Superior temporal gyrus (tissue), 1 donor: Measurements from ENCODE around the gene LMTK2.

ENCODE experiments used
- DNase-seq: peaks from one replicate; pipeline ENCODE4 v3.0.0-alpha.2; 2016; ENCODE audit errors: extremely low spot score

The LMTK2 gene

DNA sequence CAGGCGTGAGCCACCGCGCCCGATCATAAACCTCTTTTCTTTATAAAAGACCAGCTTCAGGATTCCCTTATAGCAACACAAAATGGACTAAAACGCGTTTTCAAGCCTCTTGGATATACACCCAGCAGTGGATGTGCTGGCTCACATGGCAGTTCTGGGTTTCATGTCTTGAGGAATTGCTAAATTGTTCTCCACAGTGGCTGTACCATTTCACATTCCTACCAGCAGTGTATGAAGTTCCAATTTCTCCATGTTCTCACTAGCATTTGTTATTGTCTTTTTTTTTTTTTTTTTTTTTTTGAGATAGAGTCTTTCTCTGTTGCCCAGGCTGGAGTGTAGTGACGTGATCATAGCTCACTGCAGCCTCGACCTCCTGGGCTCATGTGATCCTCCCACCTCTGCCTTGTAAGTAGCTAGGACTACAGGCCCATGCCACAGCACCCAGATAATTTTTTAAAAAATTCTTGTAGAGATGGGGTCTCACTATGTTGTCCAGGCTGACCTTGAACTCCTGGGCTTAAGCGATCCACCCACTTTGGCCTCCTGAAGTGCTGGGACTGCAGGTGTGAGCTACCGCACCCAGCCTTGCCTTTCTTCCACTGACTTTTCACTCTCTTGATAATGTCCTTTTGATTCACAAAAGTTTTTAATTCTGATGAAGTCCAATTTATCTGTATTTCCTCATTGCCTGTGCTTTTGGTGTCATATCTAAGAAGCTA lies 127.9 kb downstream of the LMTK2 start:
- no peak for DNase-seq

DNA sequence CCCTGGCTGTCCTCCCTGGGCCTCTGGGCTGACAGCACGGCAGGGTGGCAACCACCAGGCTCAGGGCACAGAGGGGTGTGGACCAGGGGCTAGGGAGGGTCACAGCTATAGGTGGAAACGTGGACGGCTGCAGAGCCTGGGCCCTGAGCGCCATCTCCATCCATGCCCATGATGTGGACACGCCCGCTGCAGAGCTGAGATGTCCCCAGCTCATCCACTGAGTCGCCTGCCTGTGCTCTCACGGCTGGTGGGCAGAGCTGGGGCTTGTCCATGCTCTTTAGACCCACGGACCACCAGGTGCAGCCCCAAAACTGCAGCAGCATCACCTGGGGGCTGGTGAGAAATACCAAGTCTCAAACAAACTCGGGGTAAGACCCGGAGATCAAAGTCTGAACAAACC lies 129.2 kb downstream of the LMTK2 start:
- DNase-seq, result no peak

DNA sequence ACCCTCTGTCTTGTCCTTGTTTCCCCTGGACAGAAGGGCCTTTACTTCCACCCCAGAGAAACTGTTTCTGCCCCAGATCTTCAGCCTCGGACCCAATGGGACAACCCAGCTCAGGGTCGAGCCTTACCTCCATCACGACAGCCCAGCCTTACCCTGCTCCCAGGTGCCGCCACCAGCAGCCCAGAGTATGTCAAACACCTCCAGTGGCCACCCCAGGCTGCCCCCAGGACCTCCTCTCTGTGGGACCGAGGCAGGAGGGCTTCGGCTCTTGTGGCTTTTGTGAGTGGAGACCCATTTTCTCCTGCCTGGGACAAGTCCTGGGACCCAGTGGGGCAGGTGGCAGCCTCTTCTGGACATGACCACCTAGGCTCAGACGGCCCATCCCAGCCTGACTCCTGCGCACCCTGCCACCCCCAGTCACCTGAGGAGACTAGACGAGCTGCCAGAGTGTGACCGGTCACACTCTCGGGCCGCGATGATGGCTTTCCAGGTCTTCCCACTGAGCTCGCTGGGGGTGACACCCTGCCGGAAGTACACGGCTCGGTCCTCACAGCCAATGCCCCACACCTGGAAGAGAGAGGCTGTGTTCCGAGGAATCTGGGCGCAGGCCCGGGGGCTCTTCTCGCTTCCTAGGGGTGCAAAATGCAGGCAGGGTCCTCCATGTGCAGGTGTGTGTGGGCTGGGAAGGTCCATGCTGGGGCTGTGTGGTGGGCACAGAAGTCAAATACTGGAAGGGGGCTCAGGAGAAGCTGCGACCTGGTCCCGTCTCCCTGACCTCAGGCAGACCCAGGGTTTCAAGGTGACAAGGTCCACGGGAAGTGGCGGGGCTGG lies 129.9 kb downstream of the LMTK2 start:
- no peak for DNase-seq

DNA sequence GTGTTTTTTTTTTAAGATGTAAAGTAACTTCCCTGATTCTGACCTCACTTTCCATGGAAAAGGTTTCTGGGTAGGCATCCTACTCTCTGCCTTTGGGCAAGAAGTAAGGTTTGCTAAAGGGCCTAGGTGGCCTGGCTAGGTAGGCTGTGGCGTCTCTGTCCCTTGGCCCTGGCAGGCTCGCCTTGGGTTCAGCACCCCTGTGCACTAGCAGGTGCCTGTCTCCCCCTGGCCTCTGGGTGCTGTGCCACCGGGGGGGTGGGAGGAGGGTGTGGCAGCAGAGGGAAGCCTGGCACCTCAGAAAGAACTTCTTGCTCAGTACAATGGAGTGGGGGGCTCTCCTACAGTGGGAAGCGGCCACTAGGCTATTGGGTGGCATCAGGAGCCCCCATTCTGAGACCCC lies 131.4 kb downstream of the LMTK2 start:
- DNase-seq, result no peak

DNA sequence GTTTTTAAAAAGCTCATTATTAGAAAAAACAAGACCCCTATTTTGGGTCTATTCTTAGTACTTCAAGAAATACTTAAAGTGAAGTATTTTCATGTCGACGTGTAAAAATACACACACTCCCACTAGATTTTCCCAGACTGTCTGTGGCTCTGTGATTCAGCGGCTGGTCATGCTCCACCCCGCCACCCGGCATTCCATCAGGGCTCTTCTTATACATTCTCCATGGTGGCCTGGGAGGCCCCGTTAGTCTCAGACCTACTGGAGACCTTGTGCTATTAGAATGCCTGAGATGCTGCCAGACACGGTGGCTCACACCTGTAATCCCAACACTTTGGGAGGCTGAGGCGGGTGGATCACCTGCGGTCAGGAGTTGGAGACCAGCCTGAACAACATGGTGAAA lies 132.3 kb downstream of the LMTK2 start:
- no peak for DNase-seq

DNA sequence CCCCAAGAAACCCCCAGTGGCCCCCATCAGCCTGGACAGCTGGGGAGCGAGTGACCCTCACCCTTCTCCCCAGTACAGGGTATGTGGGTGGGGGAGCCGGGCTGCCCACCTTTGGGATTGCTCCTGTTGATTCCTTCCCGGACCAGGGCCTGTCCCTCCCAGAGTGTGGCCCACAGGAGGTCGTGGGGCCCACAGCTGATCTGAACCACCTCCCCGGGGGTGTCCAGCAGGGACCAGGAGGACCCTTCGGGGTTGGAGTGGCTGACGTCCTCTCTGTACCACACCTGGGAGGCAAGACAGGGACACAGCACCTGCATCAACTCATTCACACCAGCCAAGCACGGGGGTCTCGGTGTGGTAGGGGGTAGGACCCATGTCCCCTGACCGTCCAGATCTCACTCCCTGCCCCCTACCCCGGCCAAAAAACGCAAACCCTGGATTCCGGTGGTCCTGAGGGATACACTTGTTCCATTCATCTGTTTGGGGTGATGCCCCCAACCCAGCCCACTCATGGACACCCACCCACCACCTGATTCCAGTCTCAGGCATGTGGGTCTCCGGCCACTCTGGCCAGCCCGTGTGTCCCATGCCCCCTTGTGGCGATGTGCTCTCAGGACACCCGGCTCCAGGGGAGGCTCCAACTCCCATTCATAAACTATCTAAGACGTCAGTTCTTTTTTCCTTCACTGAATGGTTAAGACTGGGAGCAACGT lies 134.5 kb downstream of the LMTK2 start:
- DNase-seq, result peak; percentile 45

DNA sequence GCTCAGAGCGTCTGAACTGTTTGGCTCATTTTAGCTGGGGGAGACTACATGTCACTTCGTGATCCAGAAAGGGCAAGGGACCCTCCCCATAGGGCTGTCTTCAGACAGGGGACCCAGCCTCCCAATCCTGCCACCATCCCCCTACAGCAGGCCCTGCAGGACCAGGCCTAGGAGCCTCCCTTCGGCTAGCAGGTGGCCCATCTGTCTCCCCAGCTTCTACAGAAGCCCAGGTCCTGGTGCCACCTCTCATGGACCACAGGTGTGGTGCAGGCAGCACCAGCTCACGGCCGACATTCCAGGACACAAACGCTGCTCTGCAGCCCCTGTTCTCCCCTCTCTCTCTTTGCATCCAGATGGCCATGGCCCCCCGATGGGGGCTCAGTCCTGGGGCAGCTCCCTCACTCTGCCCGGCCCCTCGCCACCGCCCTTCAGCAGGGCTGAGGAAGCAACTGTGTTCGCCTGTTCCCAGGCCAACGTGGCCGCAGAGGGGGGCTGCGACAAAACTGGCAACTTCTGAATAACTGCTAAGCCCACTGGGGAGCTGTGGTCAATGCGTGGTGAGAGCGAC lies 135.1 kb downstream of the LMTK2 start:
- DNase-seq, result no peak

DNA sequence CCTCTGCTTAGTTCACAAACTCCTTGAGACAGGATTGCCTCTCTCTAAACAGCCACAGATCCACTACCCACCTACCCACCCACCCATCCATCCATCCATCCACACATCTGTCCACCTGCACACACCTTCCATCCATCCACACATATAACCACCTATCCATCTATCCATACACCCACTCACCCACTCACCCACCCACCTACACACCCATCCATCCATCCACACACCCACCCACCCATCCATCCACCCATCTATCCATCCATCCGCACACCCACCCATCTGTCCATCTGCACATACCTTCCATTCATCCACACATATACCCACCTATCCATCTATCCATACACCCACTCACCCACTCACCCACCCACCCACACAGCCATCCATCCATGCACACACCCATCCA lies 135.7 kb downstream of the LMTK2 start:
- DNase-seq, result no peak

DNA sequence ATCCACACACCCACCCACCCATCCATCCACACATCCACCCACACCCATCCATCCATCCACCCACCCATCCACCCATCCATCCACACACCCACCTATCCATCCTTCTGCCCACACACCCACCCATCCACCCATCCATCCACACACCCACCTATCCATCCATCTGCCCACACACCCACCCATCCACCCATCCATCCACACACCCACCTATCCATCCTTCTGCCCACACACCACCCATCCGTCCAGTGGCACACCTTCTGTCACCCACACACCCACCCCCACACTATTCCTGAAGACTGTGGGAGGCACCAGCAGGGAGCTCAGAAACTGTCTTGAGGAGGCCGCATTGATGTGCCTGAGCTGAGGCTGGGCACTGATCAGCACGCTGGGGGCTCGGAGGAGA lies 136.3 kb downstream of the LMTK2 start:
- no peak for DNase-seq

DNA sequence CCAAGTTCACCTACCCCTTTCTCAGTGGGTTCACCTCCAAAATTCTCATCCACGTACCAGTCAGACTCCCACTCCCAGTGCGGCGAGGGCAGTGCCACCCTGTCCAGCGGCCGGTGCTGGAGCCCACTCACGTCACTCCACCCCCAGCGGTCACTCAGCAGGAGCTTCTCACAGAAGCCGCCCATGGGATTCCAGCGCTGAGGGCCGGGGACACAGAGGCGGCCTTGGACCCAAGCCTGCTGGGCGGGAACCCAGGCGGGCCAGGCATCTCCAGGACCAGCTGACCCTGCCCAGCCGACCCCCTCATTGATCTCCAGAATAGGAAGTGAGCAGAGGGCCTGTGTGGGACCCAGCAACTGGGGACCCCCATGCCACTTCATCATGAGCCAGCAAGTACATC lies 138.2 kb downstream of the LMTK2 start:
- DNase-seq, result no peak

DNA sequence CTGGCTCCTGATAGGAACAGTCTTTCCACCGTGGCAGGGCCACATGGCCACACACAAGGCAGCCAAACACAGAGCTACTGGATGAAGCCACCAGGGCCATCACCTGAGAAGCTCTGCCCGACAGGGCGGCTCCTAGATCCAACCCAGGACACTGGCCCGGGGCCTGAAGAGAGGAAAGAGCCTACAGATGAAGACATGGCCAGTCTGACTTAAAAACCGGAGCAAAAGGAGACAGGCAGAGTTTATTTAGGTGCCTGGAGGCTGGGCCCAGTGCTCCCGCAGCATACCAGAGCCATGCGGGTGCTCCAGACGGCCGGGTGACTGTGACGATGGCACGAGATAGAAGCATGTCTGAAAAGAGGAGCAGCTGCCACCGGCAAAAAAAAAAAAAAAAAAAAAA lies 141.5 kb downstream of the LMTK2 start:
- DNase-seq, result no peak

DNA sequence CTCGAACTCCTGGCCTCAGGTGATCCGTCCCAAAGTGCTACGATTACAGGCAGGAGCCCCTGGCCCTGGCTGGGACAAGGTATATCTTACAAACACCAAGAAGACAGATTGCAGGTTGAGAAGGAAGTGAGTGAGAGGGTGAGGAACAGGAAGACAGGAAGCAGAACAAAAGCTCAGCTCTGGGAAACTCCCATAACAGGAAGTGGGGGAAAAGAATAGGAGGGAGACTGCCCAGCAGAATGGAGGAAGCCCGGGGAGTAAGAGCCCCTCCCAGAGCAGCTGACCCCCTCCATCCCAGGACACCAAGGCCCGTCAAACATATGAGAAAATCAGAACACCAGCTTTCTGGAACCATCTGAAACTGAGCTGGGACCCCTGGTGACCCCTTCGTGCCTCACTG lies 142.4 kb downstream of the LMTK2 start:
- no peak for DNase-seq

DNA sequence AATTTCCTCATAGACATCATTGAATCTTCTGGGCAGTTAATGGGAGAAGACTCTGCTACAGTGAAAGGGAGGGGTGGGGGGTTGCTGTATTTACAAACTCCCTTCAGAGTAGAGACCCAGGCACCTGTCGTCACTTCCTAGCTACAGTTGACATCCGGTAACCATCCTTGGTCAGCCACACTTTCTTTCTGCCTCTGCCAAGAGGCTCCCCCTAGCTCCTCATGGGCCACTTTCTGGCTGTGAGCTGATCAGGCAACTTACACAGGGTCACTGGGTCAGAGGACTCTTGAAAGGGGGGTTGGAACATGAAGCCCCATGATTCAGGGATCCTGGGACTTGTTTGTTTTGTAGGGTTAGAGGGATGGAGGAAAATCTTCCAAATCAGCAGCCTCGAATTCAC lies 144.1 kb downstream of the LMTK2 start:
- no peak for DNase-seq

DNA sequence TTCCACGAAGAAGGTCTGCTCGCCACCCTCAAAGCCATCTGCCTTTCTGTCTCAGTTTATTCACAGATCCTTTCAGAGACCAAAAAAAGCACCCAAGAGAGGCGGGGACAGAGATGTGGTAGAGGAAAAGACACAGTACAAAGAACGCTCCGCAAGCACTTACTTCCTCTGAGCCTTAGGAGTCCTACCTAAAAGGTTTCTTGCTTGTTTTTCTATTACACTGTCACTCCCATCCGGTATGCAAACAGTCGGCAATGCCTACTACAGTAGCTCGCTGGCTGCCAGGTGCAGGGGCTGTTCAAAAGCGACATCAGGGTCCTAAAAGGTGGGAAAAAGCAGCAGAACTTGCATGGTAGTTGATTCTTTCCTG lies 144.6 kb downstream of the LMTK2 start:
- DNase-seq, result peak; percentile 12

DNA sequence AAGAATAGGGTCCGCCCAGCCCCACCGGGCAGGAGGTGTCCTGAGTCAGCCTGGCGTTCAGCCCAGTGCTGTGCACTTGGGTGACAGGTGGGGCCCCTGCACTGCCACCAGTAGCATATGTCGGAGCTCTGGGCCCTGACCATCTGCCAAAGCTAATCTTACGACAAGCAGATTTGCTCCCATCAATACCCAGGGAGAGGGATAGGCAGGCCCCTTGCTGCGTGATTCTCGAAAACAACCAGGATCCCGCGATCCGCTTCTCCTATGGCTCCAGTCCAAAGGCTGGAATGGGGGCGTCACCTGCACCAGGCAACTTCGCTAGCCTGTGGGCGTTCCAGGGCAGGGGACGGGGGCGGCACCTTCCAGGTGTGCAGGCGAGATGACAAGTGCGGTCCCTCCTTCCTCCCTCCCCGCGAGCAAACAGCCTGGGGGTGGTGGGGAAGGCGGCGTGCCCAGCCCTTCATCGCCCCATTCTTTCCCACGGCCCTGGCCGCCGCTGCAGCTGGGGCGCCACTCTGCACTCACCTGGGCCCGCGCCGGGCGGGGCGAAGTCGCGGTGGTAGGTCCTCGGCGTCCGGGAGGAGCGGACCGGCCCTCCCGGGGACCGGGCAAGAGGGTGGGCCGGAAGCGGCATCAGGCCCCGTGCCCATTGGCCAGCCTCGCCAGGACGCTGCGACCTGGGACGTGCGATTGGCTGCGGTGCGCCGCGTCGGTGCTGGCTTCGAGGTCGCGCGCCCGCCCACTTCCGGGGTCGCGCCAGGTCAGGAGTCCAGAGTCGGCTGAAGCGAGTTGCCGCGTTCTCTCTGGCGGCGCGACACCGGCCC lies 145.2 kb downstream of the LMTK2 start, which contains the start of gene TECPR1:
Gene TECPR1, minus strand, starts transcription at position 632 of the 824 bp plus-strand sequence. CDS start 6,086 bp downstream, outside the sequence.
- peak; percentile 95 for DNase-seq

DNA sequence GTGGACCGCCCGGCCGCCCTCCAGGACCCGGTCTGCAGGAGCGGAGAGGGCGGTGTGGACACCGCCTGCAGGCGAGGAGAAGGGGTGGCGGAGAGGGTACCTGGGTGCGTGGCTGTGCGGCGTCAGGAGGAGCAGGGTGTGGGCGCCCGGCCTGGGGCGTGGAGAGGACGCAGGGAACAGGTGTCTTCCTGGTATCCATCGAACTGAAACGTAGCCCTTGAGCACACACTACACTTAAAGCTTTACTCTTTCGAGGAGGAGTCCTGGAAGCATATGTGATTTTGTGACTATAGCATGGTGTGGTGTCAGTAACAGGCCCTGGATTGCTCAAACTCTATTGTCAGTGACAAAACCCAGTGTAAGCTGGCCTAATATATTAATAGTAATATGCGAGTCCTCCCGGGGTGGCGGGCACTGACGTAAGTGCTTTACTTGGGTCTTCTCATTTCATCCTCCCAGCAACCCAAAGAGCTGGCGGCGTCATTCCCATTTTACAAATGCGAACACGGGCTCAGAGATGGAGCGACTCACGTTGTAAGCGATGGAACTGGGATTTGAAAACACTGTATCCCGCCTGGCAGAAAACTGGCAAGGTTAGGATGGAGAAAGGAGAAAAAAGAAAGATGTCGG lies 145.9 kb downstream of the LMTK2 start:
- no peak for DNase-seq

DNA sequence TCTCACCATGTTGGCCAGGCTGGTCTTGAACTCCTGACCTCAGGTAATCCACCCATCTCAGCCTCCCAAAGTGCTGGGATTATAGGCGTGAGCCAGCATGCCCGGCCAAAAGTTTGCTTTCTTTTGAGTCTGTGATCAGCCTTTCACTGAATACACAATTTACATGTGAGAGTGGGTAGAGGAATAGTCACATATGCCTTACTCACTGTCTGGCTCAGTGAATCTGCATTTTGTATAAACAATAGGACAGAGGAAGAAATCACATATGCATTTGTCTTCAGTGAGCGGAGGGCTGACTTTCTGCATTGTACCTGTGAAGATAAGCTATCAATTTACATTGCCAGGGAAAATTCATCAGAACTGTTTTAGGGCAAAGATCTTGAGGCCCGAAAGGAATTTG lies 147.9 kb downstream of the LMTK2 start:
- no peak for DNase-seq

DNA sequence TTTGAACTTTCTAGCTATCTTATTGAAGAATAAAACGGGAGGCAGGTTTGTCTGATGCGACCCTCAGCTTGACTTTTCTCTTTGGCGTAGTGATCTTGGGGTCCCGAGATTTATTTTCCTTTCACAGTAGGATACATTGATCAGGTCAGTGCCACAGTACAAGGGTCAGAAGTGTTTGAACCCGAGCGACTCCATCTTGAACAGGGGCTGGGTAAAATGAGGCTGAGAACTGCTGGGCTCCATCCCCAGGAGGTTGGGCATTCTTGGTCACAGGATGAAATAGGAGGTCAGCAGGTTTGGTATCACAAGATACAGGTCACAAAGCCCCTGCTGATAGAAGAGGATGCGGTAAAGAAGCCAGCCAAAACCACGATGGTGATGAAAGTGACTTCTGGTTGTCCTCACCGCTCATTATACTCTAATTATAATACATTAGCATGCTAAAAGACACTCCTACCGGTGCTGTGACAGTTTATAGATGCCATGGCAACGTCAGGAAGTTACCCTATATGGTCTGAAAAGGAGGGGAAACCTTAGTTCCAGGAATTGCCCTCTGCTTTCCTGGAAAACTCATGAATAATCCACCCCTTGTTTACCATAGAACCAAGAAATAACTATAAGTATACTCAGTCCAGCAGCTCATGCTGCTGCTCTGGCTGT lies 148.4 kb downstream of the LMTK2 start:
- DNase-seq, result no peak

DNA sequence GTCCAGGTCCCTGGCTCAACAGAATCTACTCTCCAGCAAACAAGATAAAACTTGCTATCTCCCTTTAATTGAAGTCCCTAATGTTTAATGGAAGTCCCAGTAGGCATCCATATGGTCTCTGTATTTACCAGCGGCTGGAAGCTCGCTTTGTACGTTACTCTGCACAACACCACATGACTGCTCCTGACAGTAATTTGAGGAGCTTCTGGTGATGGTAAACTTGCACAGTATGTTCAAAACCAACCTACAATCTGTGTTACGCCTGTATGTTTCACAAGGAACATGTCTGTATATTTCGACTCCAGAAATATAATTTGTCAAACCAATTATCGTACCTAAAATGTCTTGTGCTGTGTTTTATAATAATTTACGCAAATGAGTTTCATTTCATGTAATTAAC lies 149.8 kb downstream of the LMTK2 start:
- DNase-seq, result no peak

DNA sequence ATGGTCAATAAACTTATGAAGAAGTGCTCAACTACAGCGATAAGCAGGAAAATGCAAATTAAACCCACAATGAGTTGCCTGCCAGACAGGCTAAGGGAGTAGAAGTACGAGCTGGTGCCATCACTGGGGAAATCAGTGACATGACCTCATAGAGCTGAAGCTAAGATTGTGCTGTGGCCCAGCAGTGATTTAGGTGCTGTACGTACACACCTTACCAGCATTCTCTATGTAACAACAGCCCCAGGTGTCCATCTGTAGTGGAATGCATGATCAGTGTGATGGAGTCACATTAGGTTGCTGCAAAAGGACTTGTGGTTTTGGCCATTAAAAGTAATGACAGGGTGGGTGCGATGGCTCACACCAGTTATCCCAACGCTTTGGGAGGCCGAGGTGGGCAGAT lies 151.0 kb downstream of the LMTK2 start:
- no peak for DNase-seq
